ENCODE measurements around the gene COQ9. TPM values are rescaled to one million over a fixed set of nuclear protein-coding genes. Genes with fewer than 3 reads are reported as not detected.
A peak's percentile ranks its signal among the peaks of the same experiment; 100 is the strongest.
"Not testable (repeated sequence)": the region's sequence is repeated elsewhere in the genome, so short reads cannot be mapped to it uniquely, and the experiment has no call there.

Gene COQ9
- total RNA-seq, 2 experiments from 2014 or later = 37.1 to 40.3 TPM

- no peak for ATAC-seq (ENCODE audit: low read depth)
- POLR2A ChIA-PET = interaction anchor here (1.1 kb wide), 1 partner anchor 11 kb away, joined by 3 read pairs; the partner anchor contains the start of genes CIAPIN1 and COQ9
- Mint-ChIP-seq H3K27me3 (no peaks in the 10 kb centered on the region), H3K4me1 (peaks cover 3% of the 10 kb centered on the region), H3K36me3 (peaks cover 51% of the 10 kb centered on the region), H3K4me3 (no peak overlapping the region), H3K27ac (no peak overlapping the region), H3K9me3 (peaks cover 9% of the 10 kb centered on the region)
- DNase-seq = no peak
These were observed 11.4 kb upstream of the COQ9 start for GRCh38 chr16:57435838-57436237.

GRCh38 chr16:57439947-57440346, 7.3 kb upstream of the COQ9 start:
- peaks cover 11% of the 10 kb centered on the region for H3K9me3 Mint-ChIP-seq
- H3K4me3 Mint-ChIP-seq; H3K27me3 Mint-ChIP-seq; POLR2A ChIA-PET; ATAC-seq (ENCODE audit: low read depth); H3K27ac Mint-ChIP-seq; H3K4me1 Mint-ChIP-seq; DNase-seq: not testable (repeated sequence)
- peaks cover 50% of the 10 kb centered on the region for H3K36me3 Mint-ChIP-seq

- H3K4me3 Mint-ChIP-seq; DNase-seq; H3K27ac Mint-ChIP-seq; ATAC-seq (ENCODE audit: low read depth); H3K27me3 Mint-ChIP-seq; POLR2A ChIA-PET; H3K4me1 Mint-ChIP-seq: not testable (repeated sequence)
- peaks cover 48% of the 10 kb centered on the region for H3K36me3 Mint-ChIP-seq
- H3K9me3 Mint-ChIP-seq = peaks cover 11% of the 10 kb centered on the region
These were observed 6.7 kb upstream of the COQ9 start for GRCh38 chr16:57440551-57440950.

GRCh38 chr16:57444711-57445110, 2.6 kb upstream of the COQ9 start:
- POLR2A ChIA-PET = interaction anchor here (1.1 kb wide), 1 partner anchor 82 kb away, joined by 3 read pairs; no protein-coding TSS in a partner anchor
- H3K27me3 Mint-ChIP-seq = no peaks in the 10 kb centered on the region
- ATAC-seq (ENCODE audit: low read depth) (no peak), DNase-seq (no peak)
- no peak overlapping the region for H3K4me3 Mint-ChIP-seq
- peaks cover 23% of the 10 kb centered on the region for H3K4me1 Mint-ChIP-seq
- H3K27ac Mint-ChIP-seq = no peak overlapping the region
- peaks cover 9% of the 10 kb centered on the region for H3K9me3 Mint-ChIP-seq
- H3K36me3 Mint-ChIP-seq = peaks cover 28% of the 10 kb centered on the region

GRCh38 chr16:57445510-57445909, 1.8 kb upstream of the COQ9 start:
- H3K9me3 Mint-ChIP-seq = peaks cover 3% of the 10 kb centered on the region
- POLR2A ChIA-PET = no interaction called here
- H3K4me3 Mint-ChIP-seq = no peak overlapping the region
- no peak for ATAC-seq (ENCODE audit: low read depth)
- no peak overlapping the region for H3K27ac Mint-ChIP-seq
- H3K36me3 Mint-ChIP-seq = peaks cover 20% of the 10 kb centered on the region
- no peaks in the 10 kb centered on the region for H3K27me3 Mint-ChIP-seq
- no peak for DNase-seq
- peaks cover 24% of the 10 kb centered on the region for H3K4me1 Mint-ChIP-seq

GRCh38 chr16:57446531-57447185, 621 bp upstream of the COQ9 start:
- peak overlapping the region; percentile 89 for H3K27ac Mint-ChIP-seq
- H3K4me1 Mint-ChIP-seq = peaks cover 24% of the 10 kb centered on the region
- no peaks in the 10 kb centered on the region for H3K9me3 Mint-ChIP-seq
- POLR2A ChIA-PET = interaction anchor here (0.6 to 2.6 kb wide), 26 partner anchors 9 to 289 kb away, joined by 3 to 34 read pairs (median 4); partner anchors contain the start of genes ADGRG5, CCDC102A, KATNB1 and POLR2C
- H3K27me3 Mint-ChIP-seq = no peaks in the 10 kb centered on the region
- ATAC-seq (ENCODE audit: low read depth) (peak; percentile 21), DNase-seq (no peak)
- H3K36me3 Mint-ChIP-seq = peaks cover 11% of the 10 kb centered on the region
- H3K4me3 Mint-ChIP-seq = peak overlapping the region; percentile 97

- ATAC-seq (ENCODE audit: low read depth) = no peak
- Mint-ChIP-seq H3K27ac (no peak overlapping the region), H3K9me3 (no peaks in the 10 kb centered on the region), H3K27me3 (no peaks in the 10 kb centered on the region), H3K4me1 (peaks cover 14% of the 10 kb centered on the region), H3K36me3 (peaks cover 8% of the 10 kb centered on the region), H3K4me3 (no peak overlapping the region)
- DNase-seq = no peak
- POLR2A ChIA-PET = no interaction called here
These were observed 4.7 kb downstream of the COQ9 start for GRCh38 chr16:57452021-57452420.

- POLR2A ChIA-PET = interaction anchor here (0.5 to 3.9 kb wide), 22 partner anchors 10 to 1167 kb away, joined by 3 to 34 read pairs (median 4); partner anchors contain the start of genes ADGRG5, CIAPIN1, COQ9 and DOK4
- H3K9me3 Mint-ChIP-seq = no peaks in the 10 kb centered on the region
- ATAC-seq (ENCODE audit: low read depth) (peak; percentile 90), DNase-seq (peak; percentile 97)
- H3K4me3 Mint-ChIP-seq = peak within 1 kb of the TSS; percentile 100
- H3K27me3 Mint-ChIP-seq = no peaks in the 10 kb centered on the region
- peaks cover 21% of the 10 kb centered on the region for H3K36me3 Mint-ChIP-seq
- H3K4me1 Mint-ChIP-seq = peaks cover 28% of the 10 kb centered on the region
- peak within 1 kb of the TSS; percentile 100 for H3K27ac Mint-ChIP-seq
These were observed 15.1 kb downstream of the COQ9 start, which contains the start of gene POLR2C for GRCh38 chr16:57462209-57462977. TSS of gene POLR2C (plus strand) at chr16:57462679. CDS start at chr16:57462725, 46 bp downstream.

- peak overlapping the region; percentile 100 for H3K4me3 Mint-ChIP-seq
- no peaks in the 10 kb centered on the region for H3K27me3 Mint-ChIP-seq
- POLR2A ChIA-PET = interaction anchor here (1.0 to 3.9 kb wide), 14 partner anchors 10 to 274 kb away, joined by 3 to 34 read pairs (median 5); partner anchors contain the start of genes ADGRG5, CIAPIN1, COQ9 and DOK4
- no peaks in the 10 kb centered on the region for H3K9me3 Mint-ChIP-seq
- peaks cover 24% of the 10 kb centered on the region for H3K36me3 Mint-ChIP-seq
- DNase-seq (no peak), ATAC-seq (ENCODE audit: low read depth) (peak; percentile 42)
- peaks cover 28% of the 10 kb centered on the region for H3K4me1 Mint-ChIP-seq
- peak overlapping the region; percentile 100 for H3K27ac Mint-ChIP-seq
These were observed 15.7 kb downstream of the COQ9 start for GRCh38 chr16:57462978-57463362.

GRCh38 chr16:57464523-57464922, 17.2 kb downstream of the COQ9 start:
- H3K4me3 Mint-ChIP-seq = no peak overlapping the region
- H3K27me3 Mint-ChIP-seq = no peaks in the 10 kb centered on the region
- ATAC-seq (ENCODE audit: low read depth) = no peak
- no peaks in the 10 kb centered on the region for H3K9me3 Mint-ChIP-seq
- no peak overlapping the region for H3K27ac Mint-ChIP-seq
- POLR2A ChIA-PET = interaction anchor here (1.2 kb wide), 1 partner anchor 19 kb away, joined by 3 read pairs; no protein-coding TSS in a partner anchor
- peaks cover 24% of the 10 kb centered on the region for H3K36me3 Mint-ChIP-seq
- no peak for DNase-seq
- peaks cover 28% of the 10 kb centered on the region for H3K4me1 Mint-ChIP-seq

GRCh38 chr16:57468346-57468745, 21.1 kb downstream of the COQ9 start:
- peaks cover 23% of the 10 kb centered on the region for H3K4me1 Mint-ChIP-seq
- no peak overlapping the region for H3K27ac Mint-ChIP-seq
- POLR2A ChIA-PET = no interaction called here
- no peaks in the 10 kb centered on the region for H3K27me3 Mint-ChIP-seq
- no peaks in the 10 kb centered on the region for H3K9me3 Mint-ChIP-seq
- no peak overlapping the region for H3K4me3 Mint-ChIP-seq
- DNase-seq (no peak), ATAC-seq (ENCODE audit: low read depth) (no peak)
- peaks cover 23% of the 10 kb centered on the region for H3K36me3 Mint-ChIP-seq

- POLR2A ChIA-PET = no interaction called here
These were observed 21.8 kb downstream of the COQ9 start for GRCh38 chr16:57469046-57469445.

GRCh38 chr16:57469917-57470470, 22.7 kb downstream of the COQ9 start:
- Mint-ChIP-seq H3K9me3 (no peaks in the 10 kb centered on the region), H3K27me3 (no peaks in the 10 kb centered on the region), H3K4me3 (no peak overlapping the region), H3K27ac (no peak overlapping the region), H3K36me3 (peaks cover 16% of the 10 kb centered on the region), H3K4me1 (peaks cover 10% of the 10 kb centered on the region)
- ATAC-seq (ENCODE audit: low read depth) (no peak), DNase-seq (no peak)
- POLR2A ChIA-PET = interaction anchor here (1.2 kb wide), 1 partner anchor 23 kb away, joined by 3 read pairs; the partner anchor contains the start of genes CIAPIN1 and COQ9

More at GRCh38 chr16:57469046-57469445, 21.8 kb downstream of the COQ9 start:
- Mint-ChIP-seq H3K27ac (no peak overlapping the region), H3K4me1 (peaks cover 16% of the 10 kb centered on the region), H3K4me3 (no peak overlapping the region), H3K27me3 (no peaks in the 10 kb centered on the region), H3K36me3 (peaks cover 22% of the 10 kb centered on the region), H3K9me3 (no peaks in the 10 kb centered on the region)
- DNase-seq = no peak
- no peak for ATAC-seq (ENCODE audit: low read depth)
